IMR-90 (cell line): ENCODE measurements around the gene PCYOX1L. TPM values are rescaled to one million over a fixed set of nuclear protein-coding genes. Genes with fewer than 3 reads are reported as not detected.

Source experiments
- ATAC-seq: fragments of 200-7000 bp; cut with Tn5 transposase; 2 replicates; pipeline ENCODE4 v1.9.1; 2020; ENCODE audit warnings: low read depth, mild to moderate bottlenecking, moderate library complexity
- BruUV-seq: library from RNA; stranded (reverse); fragments of 400-500 nt; replicated peaks from 2 replicates; lab custom pipeline; 2021; lab: Mats Ljungman, UMichigan
- CTCF ChIA-PET: fragments of 300-600 bp; formaldehyde crosslinking; extraction: SDS; loops from one replicate; lab custom pipeline; 2021; ENCODE audit warnings: antibody characterized with exemption; lab: Yijun Ruan, JAX
- POLR2A ChIA-PET: fragments of 300-600 bp; sonication (Branson Sonifier 250); formaldehyde crosslinking; loops from one replicate; lab custom pipeline; 2022; ENCODE audit warnings: antibody characterized with exemption; ENCODE audit not compliant: unreplicated experiment; lab: Charles Lee
- DNase-seq: peaks from one replicate; pipeline ENCODE4 v3.0.0; 2013
- H2AFZ ChIP-seq: replicated peaks from 2 replicates; pipeline ENCODE3; 2013; ENCODE audit warnings: low read length, mild to moderate bottlenecking; ENCODE audit not compliant: poor library complexity
- H2AK5ac ChIP-seq: 2 replicates; pipeline ENCODE4 v1.6.1; 2013; ENCODE audit warnings: low read depth, low read length, inconsistent platforms
- H2AK9ac ChIP-seq: replicated peaks from 2 replicates; pipeline ENCODE3; 2013; ENCODE audit warnings: mild to moderate bottlenecking, low read depth, low read length, moderate library complexity; ENCODE audit not compliant: poor library complexity
- H2BK120ac ChIP-seq: 2 replicates; pipeline ENCODE4 v1.6.1; 2013; ENCODE audit warnings: low read depth, low read length, inconsistent platforms
- H2BK15ac ChIP-seq: 3 replicates; pipeline ENCODE4 v1.6.1; 2013; ENCODE audit warnings: low read depth, low read length, inconsistent platforms
- H2BK20ac ChIP-seq: 2 replicates; pipeline ENCODE4 v1.6.1; 2013; ENCODE audit warnings: low read depth, mild to moderate bottlenecking, inconsistent platforms, low read length, moderate library complexity
- H2BK5ac ChIP-seq: 2 replicates; pipeline ENCODE4 v1.6.1; 2013; ENCODE audit warnings: mild to moderate bottlenecking, low read depth, low read length, inconsistent platforms; ENCODE audit not compliant: poor library complexity, severe bottlenecking
- H3K14ac ChIP-seq: replicated peaks from 2 replicates; pipeline ENCODE4 v1.6.1; 2013; ENCODE audit warnings: low read depth, low read length, inconsistent platforms
- H3K18ac ChIP-seq: 2 replicates; pipeline ENCODE4 v1.6.1; 2013; ENCODE audit warnings: low read depth, low read length, control low read depth
- H3K23ac ChIP-seq: 2 replicates; pipeline ENCODE4 v1.6.1; 2013; ENCODE audit warnings: low read depth, low read length, inconsistent platforms
- H3K27ac ChIP-seq: 2 replicates; pipeline ENCODE4 v1.5.1; 2013; ENCODE audit warnings: mild to moderate bottlenecking, control low read depth, low read length; ENCODE audit not compliant: insufficient read depth
- H3K27me3 ChIP-seq: 2 replicates; pipeline ENCODE4 v1.6.1; 2013; ENCODE audit warnings: low read length; ENCODE audit not compliant: control insufficient read depth, insufficient read depth
- H3K36me3 ChIP-seq: 2 replicates; pipeline ENCODE4 v1.6.1; 2013; ENCODE audit warnings: low read length, mixed read lengths; ENCODE audit not compliant: control insufficient read depth, insufficient read depth
- H3K4ac ChIP-seq: 2 replicates; pipeline ENCODE4 v1.6.1; 2013; ENCODE audit warnings: low read depth, low read length, inconsistent platforms
- H3K4me1 ChIP-seq: 2 replicates; pipeline ENCODE4 v1.6.1; 2013; ENCODE audit warnings: low read length, mixed read lengths; ENCODE audit not compliant: control insufficient read depth, insufficient read depth
- H3K4me2 ChIP-seq: 2 replicates; pipeline ENCODE4 v1.6.1; 2013; ENCODE audit warnings: low read depth, mild to moderate bottlenecking, control low read depth, low read length, moderate library complexity
- H3K4me3 ChIP-seq: 2 replicates; pipeline ENCODE4 v1.5.1; 2013; ENCODE audit warnings: low read depth, mild to moderate bottlenecking, control low read depth, low read length, moderate library complexity; ENCODE audit not compliant: insufficient read depth
- H3K56ac ChIP-seq: 2 replicates; pipeline ENCODE4 v1.6.1; 2013; ENCODE audit warnings: low read length, inconsistent platforms; ENCODE audit not compliant: insufficient read depth; ENCODE audit errors: extremely low read depth
- H3K79me1 ChIP-seq, 2 experiments: 2 replicates each; pipeline ENCODE4 v1.6.1; 2013; ENCODE audit warnings: low read length in 2 of 2, inconsistent platforms in 1 of 2, low read depth in 1 of 2
- H3K9ac ChIP-seq: 2 replicates; pipeline ENCODE4 v1.6.1; 2013; ENCODE audit warnings: low read depth, low read length, control low read depth
- H3K9me1 ChIP-seq: 2 replicates; pipeline ENCODE4 v1.6.1; 2013; ENCODE audit warnings: low read length, inconsistent platforms; ENCODE audit not compliant: insufficient read depth
- H3K9me3 ChIP-seq: 2 replicates; pipeline ENCODE4 v1.6.1; 2013; ENCODE audit warnings: low read length; ENCODE audit not compliant: control insufficient read depth, insufficient read depth
- H4K20me1 ChIP-seq: 2 replicates; pipeline ENCODE4 v1.6.1; 2013; ENCODE audit warnings: low read length, inconsistent platforms; ENCODE audit not compliant: insufficient read depth
- H4K5ac ChIP-seq: 2 replicates; pipeline ENCODE4 v1.6.1; 2013; ENCODE audit warnings: mild to moderate bottlenecking, low read depth, low read length, control low read depth
- H4K8ac ChIP-seq, 2 experiments: 2 replicates each; pipeline ENCODE4 v1.6.1; 2013; ENCODE audit warnings: low read depth in 2 of 2, low read length in 2 of 2, control low read depth in 1 of 2, inconsistent platforms in 1 of 2
- H4K91ac ChIP-seq: 2 replicates; pipeline ENCODE4 v1.6.1; 2013; ENCODE audit warnings: low read depth, low read length, inconsistent platforms; ENCODE audit not compliant: insufficient read depth
- CHD1 ChIP-seq: IDR thresholded peaks from 2 replicates; pipeline ENCODE4 v1.6.1; 2012; ENCODE audit warnings: low read depth, low read length, improper control_type of control experiment
- FOS ChIP-seq: fragments of 150-350 bp; IDR thresholded peaks from 2 replicates; pipeline ENCODE4 v1.6.1; 2016; ENCODE audit warnings: low read depth, low read length
- MAZ ChIP-seq: IDR thresholded peaks from 2 replicates; pipeline ENCODE4 v1.6.1; 2012; ENCODE audit warnings: low read depth, mild to moderate bottlenecking, low read length, improper control_type of control experiment, moderate library complexity, borderline replicate concordance
- MXI1 ChIP-seq: IDR thresholded peaks from 2 replicates; pipeline ENCODE4 v1.6.1; 2012; ENCODE audit warnings: low read depth, mild to moderate bottlenecking, low read length, moderate library complexity, borderline replicate concordance
- NFE2L2 ChIP-seq: fragments of 150-350 bp; IDR thresholded peaks from 2 replicates; pipeline ENCODE4 v1.6.1; 2016; ENCODE audit warnings: low read depth, mild to moderate bottlenecking, low read length
- WGBS, 2 experiments: methylation state at CpG; one replicate each; pipeline versions ENCODE4 v1.1.5 to v1.1.7; 2013; ENCODE audit warnings: missing lambda C conversion rate in 2 of 2; ENCODE audit not compliant: insufficient read length in 1 of 2; ENCODE audit errors: extremely low coverage in 2 of 2; 5-methylcytosine and 5-hydroxymethylcytosine counted together
- dilution Hi-C: fragments of 300-500 bp; cut with HindIII; formaldehyde crosslinking; loops from one replicate; pipeline ENCODE4 v1.14.3; 2018; ENCODE audit warnings: low sequenced_read_pairs; ENCODE audit not compliant: unreplicated experiment
- in situ Hi-C: fragments of 300-500 bp; cut with MboI; formaldehyde crosslinking; loops from 3 replicates; pipeline ENCODE4 v1.14.3; 2019; ENCODE audit warnings: low sequenced_read_pairs, inconsistent platforms, mixed read lengths
- intact Hi-C: fragments of 100-400 bp; cut with micrococcal nuclease; formaldehyde crosslinking; loops from 2 replicates; pipeline ENCODE4 v1.10.0; 2022
- polyA plus RNA-seq, 3 experiments: library from polyadenylated mRNA; depleted of rRNA; stranded (reverse); fragments of >200 nt; gene quantifications; 2 replicates each; pipeline ENCODE4 v1.2.3, GENCODE V29; 2012; ENCODE audit warnings: low replicate concordance in 1 of 3
- total RNA-seq: library from RNA; depleted of rRNA; stranded (reverse); fragments of >200 nt; gene quantifications from 2 replicates; pipeline ENCODE4 v1.2.3, GENCODE V29; 2012
- TF ChIP-seq, protein P1 (sequence below): fragments of 150-350 bp; IDR thresholded peaks from 2 replicates; pipeline ENCODE4 v1.6.1; 2017; ENCODE audit warnings: mild to moderate bottlenecking, antibody characterized with exemption, low read length, low read depth
- TF ChIP-seq, protein P2 (sequence below): conservative IDR thresholded peaks from 2 replicates; pipeline ENCODE4 v1.5.1; 2012; ENCODE audit warnings: mild to moderate bottlenecking, low read depth, low read length, improper control_type of control experiment

Gene PCYOX1L
- total and polyA plus RNA-seq, 2 of the 4 experiments (the other 2 are of a cell fraction) = 7.0 to 14.3 TPM

DNA sequence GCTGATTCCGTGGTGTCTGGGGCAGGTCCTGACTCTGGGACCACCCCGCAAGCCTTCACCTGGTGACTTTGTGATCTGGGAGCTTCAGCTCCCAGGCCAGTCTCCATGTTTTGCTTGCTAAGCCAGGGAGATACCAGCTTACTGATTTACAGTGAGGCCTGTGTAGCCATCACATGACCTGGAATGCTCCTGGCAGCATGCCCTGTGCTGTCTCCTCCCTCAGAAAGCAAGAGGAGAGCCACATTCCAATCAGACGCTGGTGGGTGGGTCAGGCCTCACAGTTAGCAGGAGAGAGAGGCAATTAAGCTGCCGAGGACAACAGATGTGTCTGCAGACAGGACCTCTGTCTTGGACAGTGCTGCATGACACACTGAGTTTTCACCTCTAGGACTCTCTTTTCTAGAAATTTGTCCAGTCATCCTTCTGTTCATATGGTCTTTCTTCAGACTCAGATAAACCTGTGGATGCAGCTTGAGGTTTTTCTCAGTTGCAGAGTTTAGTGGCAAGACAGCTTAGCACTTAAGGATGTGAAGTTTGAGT lies 37.0 kb upstream of the PCYOX1L start:
- dilution Hi-C loops (no loop called here), in situ Hi-C loops (no loop called here), intact Hi-C loops (loop anchor here (1.0 to 2.0 kb wide), 2 partner anchors 24 to 110 kb away; partner anchors contain the start of gene GRPEL2)
- Histone ChIP-seq H3K56ac (0 out of 2 replicates have a peak overlapping the region, but pooled peaks have one; percentile 7), H3K23ac (peak overlapping the region; percentile 46; the same call in 1 of the 2 replicates), H2AK5ac (peak overlapping the region; percentile 54; the same call in 1 of the 2 replicates), H3K27ac (peak overlapping the region; percentile 82), H2BK5ac (peak overlapping the region; percentile 78), H4K91ac (peak overlapping the region; percentile 95), H2BK20ac (peak overlapping the region; percentile 64), H3K36me3 (no peaks in the 10 kb centered on the region), H4K8ac (peak overlapping the region; percentile 76 to 96), H4K20me1 (no peaks in the 10 kb centered on the region), H3K9ac (peak overlapping the region; percentile 47), H3K9me3 (no peaks in the 10 kb centered on the region), H3K4me2 (peak overlapping the region; percentile 15), H3K27me3 (no peaks in the 10 kb centered on the region), H3K4me1 (peaks cover 14% of the 10 kb centered on the region), H3K79me1 (no peaks in the 10 kb centered on the region), H3K4me3 (no peak overlapping the region), H3K18ac (peak overlapping the region; percentile 81), H2AFZ (peak overlapping the region; percentile 96), H3K14ac (peak overlapping the region; percentile 78), H2BK15ac (peak overlapping the region; percentile 49; the same call in 2 of the 3 replicates), H4K5ac (peak overlapping the region; percentile 94), H2AK9ac (peak overlapping the region; percentile 89), H3K9me1 (peaks cover 16% of the 10 kb centered on the region), H3K4ac (peak overlapping the region; percentile 90), H2BK120ac (peak overlapping the region; percentile 92)
- DNase-seq = peak; percentile 94
- CTCF ChIA-PET = interaction anchor here (0.6 to 1.5 kb wide), 4 partner anchors 37 to 179 kb away, joined by 3 to 8 read pairs (median 4); partner anchors contain the start of gene PCYOX1L
- TF ChIP-seq, protein P1, sequence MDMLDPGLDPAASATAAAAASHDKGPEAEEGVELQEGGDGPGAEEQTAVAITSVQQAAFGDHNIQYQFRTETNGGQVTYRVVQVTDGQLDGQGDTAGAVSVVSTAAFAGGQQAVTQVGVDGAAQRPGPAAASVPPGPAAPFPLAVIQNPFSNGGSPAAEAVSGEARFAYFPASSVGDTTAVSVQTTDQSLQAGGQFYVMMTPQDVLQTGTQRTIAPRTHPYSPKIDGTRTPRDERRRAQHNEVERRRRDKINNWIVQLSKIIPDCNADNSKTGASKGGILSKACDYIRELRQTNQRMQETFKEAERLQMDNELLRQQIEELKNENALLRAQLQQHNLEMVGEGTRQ = peak; percentile 92
- TF ChIP-seq MXI1 = no peak
- TF ChIP-seq, protein P2, sequence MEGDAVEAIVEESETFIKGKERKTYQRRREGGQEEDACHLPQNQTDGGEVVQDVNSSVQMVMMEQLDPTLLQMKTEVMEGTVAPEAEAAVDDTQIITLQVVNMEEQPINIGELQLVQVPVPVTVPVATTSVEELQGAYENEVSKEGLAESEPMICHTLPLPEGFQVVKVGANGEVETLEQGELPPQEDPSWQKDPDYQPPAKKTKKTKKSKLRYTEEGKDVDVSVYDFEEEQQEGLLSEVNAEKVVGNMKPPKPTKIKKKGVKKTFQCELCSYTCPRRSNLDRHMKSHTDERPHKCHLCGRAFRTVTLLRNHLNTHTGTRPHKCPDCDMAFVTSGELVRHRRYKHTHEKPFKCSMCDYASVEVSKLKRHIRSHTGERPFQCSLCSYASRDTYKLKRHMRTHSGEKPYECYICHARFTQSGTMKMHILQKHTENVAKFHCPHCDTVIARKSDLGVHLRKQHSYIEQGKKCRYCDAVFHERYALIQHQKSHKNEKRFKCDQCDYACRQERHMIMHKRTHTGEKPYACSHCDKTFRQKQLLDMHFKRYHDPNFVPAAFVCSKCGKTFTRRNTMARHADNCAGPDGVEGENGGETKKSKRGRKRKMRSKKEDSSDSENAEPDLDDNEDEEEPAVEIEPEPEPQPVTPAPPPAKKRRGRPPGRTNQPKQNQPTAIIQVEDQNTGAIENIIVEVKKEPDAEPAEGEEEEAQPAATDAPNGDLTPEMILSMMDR = no peak
- no peak for TF ChIP-seq CHD1
- TF ChIP-seq FOS = peak; percentile 3; the same call in 1 of the 2 replicates
- TF ChIP-seq MAZ = no peak
- peak; percentile 87 for TF ChIP-seq NFE2L2
- ATAC-seq = peak; percentile 87
- POLR2A ChIA-PET = interaction anchor here (0.7 to 1.3 kb wide), 3 partner anchors 13 to 33 kb away, joined by 3 to 10 read pairs (median 5); partner anchors contain the start of gene GRPEL2
- 42% methylated on average over 2 of the region's 4 CpGs; no CpG with 5 or more reads in 1 of the 2 experiments for WGBS, 2 experiments
- BruUV-seq = no TSS peak
